GM19438 (cell line): ENCODE data around the gene ADGRV1.
A peak's percentile ranks its signal among the peaks of the same experiment; 100 is the strongest.
"Not testable (repeated sequence)": the region's sequence is repeated elsewhere in the genome, so short reads cannot be mapped to it uniquely, and the experiment has no call there.

Source experiments
- ATAC-seq: cut with Tn5 transposase; IDR thresholded peaks from one replicate; pipeline ENCODE4 v1.9.1; 2021; ENCODE audit warnings: low read depth; ENCODE audit not compliant: unreplicated experiment

Gene ADGRV1

DNA sequence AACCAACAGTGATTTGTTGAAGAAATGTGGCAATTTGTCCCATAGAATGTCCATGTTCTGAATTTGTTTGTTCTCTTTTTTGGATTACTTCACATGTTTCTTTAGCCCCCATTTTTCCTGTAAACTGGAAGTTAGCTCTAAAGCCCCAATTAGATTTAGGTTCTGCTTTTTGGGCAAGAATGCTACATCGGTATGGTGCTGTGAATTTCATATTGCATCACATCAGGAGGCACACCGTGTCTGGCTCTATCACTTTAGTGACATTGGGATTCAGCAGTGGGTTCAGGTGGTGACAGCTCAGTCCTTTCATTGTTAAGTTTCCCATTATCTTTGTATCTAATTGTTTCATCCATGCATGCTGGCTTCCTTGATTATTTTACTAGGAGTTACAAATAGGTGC, 27.9 kb downstream of the ADGRV1 start:
- ATAC-seq: no peak

DNA sequence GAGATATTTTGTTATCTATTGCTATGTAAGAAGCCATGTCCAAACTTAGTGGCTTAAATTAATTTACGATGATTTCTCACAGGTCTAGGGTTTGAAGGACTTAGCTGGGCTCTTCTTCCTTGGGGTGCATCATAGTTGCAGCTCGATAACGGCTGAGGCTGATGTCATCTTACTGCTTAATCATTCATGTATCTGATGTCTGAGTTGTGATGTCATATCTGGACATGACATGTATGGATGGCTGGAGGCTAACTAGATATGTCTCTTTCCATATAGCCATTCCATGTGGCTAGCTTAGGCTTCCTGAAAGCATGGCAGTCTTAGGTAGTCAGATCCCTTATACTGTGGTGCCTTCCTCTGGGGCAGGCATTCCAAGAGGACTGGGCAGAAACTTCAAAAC, 31.6 kb downstream of the ADGRV1 start:
- no peak for ATAC-seq

DNA sequence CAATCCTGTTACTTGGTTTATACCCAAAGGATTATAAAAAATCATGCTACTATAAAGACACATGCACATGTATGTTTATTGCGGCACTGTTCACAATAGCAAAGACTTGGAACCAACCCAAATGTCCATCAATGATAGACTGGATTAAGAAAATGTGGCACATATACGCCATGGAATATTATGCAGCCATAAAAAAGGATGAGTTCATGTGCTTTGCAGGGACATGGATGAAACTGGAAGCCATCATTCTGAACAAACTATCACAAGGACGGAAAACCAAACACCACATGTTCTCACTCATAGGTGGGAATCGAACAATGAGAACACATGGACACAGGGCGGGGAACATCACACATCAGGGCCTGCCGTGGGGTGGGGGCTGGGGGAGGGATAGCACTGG, 34.5 kb downstream of the ADGRV1 start:
- not testable (repeated sequence) for ATAC-seq

DNA sequence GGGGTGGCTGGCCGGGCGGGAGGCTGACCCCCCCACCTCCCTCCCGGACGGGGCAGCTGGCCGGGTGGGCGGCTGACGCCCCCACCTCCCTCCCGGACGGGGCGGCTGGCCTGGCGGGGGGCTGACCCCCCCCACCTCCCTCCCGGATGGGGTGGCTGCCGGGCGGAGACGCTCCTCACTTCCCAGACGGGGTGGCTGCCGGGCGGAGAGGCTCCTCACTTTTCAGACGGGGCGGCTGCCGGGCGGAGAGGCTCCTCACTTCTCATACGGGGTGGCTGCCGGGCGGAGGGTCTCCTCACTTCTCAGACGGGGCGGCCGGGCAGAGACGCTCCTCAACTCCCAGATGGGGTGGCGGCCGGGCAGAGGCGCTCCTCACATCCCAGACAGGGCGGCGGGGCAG, 37.2 kb downstream of the ADGRV1 start:
- ATAC-seq: not testable (repeated sequence)

DNA sequence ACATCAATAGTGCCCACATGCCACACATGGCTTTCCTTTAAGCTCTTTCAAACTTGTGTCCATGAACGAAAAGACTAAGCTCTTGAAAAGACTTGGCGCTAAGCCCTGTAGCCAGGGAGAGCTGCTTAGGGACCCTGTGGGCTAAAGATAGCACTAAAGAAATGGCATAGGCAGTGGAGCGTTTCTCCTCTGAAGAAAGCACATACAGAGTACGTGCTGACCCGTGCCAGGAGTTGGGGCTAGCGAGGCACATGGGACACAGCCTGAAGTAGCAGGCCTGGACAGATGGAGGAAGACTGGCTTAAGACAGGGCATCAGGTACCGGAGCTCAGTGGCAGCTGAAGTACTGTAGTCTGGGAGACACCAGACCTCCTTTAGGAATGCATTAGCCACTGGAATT, 39.7 kb downstream of the ADGRV1 start:
- no peak for ATAC-seq

DNA sequence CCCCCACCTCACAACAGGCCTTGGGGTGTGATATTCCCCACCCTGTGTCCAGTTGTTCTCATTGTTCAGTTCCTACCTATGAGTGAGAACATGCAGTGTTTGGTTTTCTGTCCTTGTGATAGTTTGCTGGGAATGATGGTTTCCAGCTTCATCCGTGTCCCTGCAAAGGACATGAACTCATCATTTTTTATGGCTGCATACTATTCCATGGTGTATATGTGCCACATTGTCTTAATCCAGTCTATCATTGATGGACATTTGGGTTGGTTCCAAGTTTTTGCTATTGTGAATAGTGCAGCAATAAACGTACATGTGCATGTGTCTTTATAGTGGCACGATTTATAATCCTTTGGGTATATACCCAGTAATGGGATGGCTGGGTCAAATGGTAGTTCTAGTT, 41.7 kb downstream of the ADGRV1 start:
- ATAC-seq: not testable (repeated sequence)

DNA sequence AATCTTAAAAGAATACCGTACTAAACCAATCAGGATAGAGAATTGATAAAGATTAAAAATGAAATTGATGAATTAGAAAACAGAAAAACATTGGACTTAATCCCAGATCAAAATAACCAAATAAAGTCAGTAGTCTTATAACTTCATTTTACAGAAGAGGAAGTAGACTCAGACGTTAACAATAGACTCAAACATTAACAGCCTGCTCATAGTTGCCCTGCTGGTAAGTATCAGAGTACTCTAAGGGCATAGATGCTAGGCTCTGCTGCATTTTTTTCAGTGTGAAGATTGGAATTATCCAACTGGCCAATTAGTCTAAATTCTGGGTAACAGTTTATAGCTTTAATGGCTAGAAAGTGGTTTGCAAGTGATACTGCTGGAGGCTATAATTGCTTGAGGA, 42.9 kb downstream of the ADGRV1 start:
- ATAC-seq: no peak

DNA sequence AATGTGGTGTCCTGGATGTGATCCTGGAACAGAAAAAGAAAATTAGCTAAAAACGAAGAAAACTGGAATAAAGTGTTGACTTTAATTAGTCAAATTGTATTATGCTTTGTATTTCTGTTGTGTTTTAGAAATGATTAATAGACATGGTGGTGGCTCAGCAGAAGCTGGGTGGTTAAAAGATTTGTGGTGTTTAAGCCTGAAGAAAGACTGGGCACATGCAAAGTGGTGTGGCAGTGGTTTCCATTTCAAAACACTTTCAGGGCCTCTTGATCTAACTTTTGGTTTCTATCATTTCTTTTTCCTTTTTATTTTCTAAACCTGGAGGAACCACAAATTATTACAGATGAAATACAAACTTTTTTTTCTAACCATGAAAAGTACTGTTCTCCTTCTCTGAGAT, 44.1 kb downstream of the ADGRV1 start:
- no peak for ATAC-seq

DNA sequence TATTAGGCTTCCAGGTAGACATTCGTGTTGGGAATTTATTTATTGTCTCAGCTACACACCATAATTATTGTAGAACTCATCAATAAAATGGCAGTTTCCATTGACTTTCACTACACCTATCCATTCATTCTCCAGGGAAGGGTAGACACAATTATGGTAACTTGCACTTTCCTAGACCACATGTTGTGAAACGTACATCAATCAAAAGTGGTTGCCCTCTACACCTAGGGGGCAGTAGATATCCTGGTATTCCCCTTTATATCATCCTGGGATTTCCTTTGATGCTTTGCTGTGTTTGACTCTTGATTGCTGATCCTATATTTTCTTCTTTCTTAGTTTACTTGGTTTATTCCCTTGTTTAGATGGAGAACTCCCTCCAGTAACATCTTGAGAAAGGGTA, 47.9 kb downstream of the ADGRV1 start:
- ATAC-seq: no peak

DNA sequence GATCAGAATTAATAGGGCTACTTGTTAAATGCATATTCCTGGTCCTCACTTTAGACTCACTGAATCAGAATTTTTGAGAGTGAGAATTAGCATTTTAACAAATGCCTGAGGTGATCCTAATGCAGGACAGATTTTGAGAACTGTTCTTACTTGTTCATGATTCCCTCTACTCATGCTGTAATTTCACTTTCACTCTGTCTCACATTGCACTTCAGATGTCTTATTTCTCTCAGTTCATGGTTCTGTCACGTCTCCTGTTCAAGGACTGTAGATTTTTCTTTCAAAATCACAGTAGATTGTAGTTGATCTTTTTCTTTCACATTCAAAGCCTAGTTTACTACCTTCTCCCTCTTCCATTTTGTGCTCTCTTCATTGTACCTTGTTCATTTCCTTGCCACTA, 54.3 kb downstream of the ADGRV1 start:
- peak; percentile 86 for ATAC-seq

DNA sequence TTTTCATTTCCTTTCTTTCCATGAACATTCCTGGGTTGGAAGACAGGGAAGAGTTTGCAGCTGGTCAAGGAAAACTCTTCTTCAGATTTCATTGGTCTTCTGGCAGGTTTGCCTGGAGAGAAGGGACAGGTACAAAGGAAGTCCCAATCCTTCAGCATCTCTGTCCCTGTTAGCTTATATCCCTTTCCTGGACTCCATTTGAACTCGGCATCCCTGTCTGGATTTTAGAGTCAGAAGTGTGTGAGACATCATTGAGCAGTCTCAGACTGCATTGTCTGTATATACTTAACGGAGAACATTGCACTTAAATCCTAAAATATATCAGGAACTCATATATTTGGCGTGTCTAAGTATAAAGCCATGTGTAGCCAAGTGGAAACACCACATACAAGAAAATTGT, 54.9 kb downstream of the ADGRV1 start:
- ATAC-seq: no peak

DNA sequence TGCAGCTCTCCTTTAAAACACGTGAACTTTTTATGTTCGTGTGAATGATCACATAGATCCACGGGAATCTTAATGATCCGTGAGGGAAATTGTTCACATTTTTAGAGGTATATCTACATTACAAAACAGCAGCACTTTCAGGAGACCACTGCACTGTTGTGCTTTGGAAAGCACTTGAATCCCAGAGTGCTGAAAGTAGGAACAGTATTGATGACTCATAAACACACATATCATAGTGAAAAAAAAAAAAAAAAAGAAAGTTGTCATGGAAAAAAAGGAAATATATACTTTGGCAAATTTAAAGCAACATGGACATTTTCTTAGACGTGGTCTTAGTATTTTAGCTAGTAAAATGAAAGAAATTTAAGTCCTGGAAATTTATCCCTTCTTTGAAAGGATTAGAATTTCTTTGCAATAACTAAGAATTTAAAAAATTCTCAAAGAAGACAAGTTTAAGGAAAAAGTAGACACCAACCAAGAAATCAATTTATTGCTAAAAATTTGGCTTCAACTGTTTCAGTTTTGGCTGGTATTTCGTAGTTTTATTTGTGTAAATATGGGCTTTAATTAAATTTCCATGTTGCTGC, 55.4 kb downstream of the ADGRV1 start:
- no peak for ATAC-seq

DNA sequence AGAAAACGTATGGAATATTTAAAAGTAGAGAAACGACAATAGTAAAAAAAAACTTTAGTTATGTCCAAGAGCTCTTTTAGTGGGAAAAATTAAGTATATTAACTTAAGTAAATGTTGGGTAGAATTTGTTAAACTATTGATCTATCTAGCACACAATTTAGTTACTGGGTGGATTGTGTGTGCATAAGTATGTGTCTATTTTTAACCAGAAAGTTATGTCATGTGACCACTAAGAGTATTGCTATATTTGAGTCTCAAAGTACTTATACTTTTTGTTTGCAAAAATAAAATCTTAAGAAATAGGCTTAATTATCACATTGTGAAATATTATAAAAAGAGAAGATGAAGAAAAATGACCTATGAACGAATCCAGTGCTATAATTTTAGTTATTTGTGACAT, 56.8 kb downstream of the ADGRV1 start:
- ATAC-seq: no peak

DNA sequence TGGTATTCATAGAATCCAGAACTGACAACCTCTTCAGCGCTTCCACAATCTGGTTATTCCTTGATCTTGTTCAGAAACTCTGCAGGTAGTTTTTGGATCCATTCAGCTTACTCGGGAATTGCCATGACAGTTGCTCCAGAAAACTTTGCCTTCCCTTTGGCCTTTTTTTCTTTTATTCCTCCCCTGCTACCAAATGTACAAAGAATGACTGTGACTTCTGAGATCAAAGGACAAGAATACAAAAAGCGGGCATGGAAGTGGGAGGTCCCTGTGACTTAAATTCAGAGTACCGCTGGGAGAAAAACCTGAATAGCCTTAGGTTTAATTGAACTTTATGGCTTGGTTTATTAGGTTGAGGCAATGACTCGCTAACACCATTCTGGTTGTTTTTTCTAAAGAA, 59.5 kb downstream of the ADGRV1 start:
- no peak for ATAC-seq

DNA sequence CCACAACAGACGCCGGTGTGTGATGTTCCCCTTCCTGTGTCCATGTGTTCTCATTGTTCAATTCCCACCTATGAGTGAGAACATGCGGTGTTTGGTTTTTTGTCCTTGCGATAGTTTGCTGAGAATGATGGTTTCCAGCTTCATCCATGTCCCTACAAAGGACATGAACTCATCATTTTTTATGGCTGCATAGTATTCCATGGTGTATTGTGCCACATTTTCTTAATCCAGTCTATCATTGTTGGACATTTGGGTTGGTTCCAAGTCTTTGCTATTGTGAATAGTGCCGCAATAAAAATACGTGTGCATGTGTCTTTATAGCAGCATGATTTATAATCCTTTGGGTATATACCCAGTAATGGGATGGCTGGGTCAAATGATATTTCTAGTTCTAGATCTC, 61.2 kb downstream of the ADGRV1 start:
- ATAC-seq: not testable (repeated sequence)

DNA sequence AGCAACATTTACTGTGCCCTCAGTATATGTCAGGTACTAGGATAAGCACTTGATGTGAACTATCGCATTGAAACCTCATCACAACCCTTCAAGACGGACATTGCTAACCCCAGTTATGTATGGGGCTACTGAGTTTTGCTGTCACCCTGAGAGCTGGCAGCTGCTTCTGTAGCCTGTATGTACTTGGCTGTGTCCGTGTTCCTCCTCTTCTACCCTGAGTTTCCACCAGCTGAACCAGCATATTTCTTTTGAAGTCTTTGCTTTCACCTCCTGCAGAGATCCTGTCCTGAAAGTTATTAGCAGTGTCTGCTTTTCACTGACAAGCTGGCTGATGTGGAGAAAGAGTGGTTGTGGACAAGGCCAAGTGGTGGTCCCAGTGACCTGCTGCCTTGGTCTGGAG, 63.3 kb downstream of the ADGRV1 start:
- no peak for ATAC-seq

DNA sequence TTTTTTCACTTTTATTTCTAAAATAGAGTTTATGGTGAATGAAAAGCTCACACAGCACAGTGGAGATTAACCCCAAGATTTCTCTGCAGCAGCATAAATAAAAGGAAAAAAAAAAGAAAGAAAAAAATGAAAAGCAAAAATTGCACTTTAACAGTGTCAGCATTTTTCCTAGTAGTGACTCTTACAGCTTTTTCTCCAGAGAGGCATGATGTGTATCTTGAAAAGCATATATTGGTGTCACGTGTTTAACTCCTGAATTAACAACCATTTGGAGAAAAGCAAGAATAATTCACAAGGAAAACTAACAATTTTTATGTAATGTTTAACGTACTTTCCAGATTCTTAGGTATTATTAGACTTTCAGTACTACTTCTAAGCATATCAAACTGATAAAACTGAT, 67.9 kb downstream of the ADGRV1 start:
- ATAC-seq: no peak

DNA sequence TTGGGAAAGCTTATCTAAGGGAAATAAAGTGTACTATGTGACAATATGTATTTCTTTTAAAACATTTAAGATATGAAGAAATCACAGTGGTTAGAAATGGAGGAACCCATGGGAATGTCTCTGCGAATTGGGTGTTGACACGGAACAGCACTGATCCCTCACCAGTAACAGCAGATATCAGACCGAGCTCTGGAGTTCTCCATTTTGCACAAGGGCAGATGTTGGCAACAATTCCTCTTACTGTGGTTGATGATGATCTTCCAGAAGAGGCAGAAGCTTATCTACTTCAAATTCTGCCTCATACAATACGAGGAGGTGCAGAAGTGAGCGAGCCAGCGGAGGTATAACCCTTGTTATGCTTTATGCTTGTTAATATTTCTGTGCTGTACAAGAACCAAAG, 69.9 kb downstream of the ADGRV1 start:
- ATAC-seq: no peak

DNA sequence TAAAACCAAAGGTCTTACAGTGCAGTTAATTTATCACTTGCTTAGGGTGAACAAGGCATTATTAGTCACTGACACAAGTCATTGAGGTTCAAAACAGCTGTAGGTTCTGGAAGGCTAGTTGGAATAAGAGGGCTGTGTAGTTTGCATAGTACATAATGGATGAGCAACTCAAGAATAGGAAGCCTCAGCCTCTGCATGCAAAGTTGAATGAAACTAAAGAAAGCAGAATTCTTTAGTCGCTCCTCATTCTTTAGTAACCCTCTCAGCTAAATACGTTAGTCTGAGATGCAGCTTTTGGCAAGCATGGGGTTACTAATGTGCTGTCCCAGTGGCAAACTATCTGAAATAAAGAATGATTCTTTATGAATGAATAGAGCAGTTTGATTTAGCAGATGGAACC, 74.2 kb downstream of the ADGRV1 start:
- ATAC-seq: no peak

DNA sequence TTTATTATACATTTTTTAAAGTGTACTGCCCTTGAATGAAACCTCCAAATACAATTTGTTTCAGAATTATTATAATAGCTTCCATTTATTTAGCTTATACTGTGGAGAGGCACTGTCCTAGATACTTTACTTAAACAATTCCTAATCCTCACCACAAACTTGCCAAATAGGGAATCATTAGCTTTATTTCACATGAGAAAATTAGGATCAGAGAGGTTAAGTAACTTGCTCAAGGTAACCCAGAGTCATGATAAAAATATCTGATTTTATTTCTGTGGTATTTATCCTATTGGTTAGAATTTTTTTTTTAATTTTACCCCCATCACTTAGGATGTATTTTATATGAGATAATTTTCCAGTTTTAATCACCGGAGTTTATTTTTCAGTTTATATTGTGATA, 78.4 kb downstream of the ADGRV1 start:
- ATAC-seq: no peak

DNA sequence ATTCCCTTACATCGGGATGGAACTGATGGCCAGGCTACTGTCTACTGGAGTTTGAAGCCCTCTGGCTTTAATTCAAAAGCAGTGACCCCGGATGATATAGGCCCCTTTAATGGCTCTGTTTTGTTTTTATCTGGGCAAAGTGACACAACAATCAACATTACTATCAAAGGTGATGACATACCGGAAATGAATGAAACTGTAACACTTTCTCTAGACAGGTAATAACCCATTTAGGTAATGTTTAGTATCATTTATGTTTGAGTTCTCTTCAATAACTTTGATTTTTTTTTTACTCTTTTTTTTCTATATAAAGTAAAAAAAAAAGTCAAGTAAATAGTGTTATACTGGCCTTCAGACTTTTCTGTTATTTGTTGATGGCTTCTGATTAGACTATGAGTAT, 79.1 kb downstream of the ADGRV1 start:
- ATAC-seq: no peak

DNA sequence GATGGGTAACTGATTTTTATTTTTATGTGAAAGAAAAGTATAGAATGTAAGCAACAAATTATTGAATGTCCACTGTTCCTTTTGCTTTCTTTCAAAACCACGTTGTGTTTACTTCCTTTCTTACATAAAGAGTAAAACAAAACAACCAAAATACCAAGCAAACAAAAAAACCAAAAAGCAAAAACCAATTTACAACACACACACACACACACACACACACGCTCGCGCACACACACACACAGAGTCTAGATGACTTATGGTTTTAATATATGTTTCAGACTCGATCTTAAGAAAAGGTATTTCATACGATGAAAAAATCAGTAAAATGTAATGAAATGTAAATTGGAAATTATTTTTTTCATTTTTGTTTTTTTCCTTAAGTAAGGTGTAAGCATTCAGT, 80.3 kb downstream of the ADGRV1 start:
- no peak for ATAC-seq

DNA sequence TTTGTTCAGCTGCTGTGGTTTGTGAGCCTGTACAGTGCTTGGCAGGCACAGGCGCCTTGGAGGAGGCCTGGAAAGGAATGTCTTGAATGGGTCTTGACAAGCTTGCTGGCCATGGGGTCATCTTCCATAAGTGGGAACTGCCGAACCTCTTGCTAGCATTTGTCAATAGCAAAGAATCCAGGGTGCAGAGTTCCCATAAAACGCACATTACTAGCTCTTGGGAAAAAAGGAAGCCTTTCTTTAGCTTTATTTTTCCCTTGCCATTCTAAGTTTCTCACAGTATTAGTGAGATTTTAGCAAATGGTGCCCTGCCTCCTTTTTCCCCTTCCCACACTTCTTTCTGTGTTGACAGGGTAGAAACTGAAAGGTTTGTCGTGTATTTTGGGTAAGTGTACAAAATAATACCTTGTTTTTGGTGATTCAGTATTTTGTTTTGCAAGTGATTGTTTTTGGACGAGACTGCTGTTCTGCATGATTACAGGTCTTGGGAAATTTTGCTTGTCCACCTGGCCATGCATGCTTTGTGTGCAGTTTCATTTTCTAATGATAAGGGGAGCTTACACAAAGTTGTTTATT, 82.0 kb downstream of the ADGRV1 start:
- ATAC-seq: peak; percentile 53
